ENCODE data around the gene SRP9.
"Not testable (repeated sequence)": the region's sequence is repeated elsewhere in the genome, so short reads cannot be mapped to it uniquely, and the experiment has no call there.

The SRP9 gene

DNA sequence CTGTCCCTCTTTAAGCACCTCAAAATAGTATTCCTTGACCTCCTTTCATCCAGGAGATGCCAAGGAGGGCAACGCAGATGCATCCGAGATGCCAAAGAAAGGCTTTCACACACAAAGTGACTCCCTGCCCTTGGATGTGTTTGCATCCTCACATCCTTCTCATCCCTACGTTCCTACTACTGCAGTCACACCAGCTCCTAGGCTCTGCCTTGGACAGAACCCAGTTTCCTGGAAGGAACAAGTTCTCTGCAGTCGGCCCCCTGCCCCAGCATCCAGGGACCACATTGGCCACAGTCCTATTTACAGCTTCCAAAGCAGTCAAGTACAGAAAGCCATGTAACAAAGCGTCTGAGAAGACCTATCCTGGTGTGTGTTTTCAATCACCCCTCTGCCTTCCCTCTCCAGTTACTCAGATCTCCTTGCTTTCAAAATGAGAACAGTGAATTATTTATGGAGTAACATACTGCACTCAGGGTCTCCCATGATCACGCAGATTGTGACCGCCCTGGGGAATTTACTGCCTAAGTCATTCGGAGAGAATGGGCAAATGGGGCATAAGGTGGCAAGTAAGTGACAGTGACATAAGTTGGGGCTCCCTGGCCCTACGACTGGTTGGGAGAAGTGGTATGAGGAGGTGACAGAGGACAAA lies 21.8 kb upstream of the SRP9 start:
- no peak for DNase-seq (ENCODE audit: low read depth in 1 of 2, low spot score in 1 of 2)

DNA sequence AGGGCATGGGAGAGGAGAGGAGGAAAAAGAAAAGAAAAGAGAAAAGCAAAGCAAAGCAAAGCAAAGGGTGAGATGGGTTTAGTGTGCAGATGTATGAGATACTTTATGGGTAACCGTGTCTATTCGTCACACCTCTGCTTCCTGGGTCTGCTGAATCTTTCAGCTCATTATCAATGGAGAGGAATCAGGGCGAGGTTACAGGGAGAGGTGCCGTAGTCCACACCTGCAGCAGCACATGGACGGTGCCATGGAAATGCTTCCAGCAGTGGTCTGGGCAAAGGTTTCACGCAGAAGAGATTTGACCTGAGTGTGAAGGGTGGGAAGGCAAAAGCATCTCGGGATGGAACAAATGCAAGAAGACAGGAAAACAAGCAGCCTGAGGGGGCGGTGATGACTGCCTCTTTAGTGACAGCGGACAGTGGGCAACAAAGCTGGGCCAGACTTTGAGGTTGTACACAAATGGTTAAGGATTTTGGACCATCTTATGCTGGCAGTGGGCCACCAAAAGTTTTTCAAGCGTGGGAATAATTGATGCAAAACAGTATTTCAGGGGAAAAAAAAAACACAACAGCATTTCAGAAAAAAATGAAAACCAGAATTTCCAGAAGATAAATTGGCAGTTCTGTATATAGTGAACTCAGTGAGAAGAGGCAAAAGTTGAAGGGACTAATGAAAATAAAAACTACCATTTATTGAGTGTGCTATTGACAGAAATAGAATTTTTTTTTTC lies 19.5 kb upstream of the SRP9 start:
- DNase-seq (ENCODE audit: low read depth in 1 of 2, low spot score in 1 of 2), result no peak

DNA sequence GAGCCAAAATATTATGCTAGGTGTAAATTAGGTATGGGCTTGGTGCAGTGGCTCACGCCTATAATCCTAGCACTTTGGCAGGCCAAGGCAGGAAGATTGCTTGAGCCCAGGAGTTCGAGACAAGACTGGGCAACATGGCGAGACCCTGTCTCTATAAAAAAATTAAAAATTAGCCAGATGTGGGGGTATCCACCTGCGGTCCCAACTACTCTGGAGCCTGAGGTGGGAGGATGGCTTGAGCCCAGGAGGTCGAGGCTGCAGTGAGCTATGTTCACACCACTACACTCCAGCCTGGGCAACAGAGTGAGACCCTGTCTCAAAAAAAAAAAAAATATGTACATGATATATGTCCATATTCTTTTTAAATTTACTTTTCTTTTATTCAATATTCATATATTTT lies 17.7 kb upstream of the SRP9 start:
- not testable (repeated sequence) for DNase-seq (ENCODE audit: low read depth in 1 of 2, low spot score in 1 of 2)

DNA sequence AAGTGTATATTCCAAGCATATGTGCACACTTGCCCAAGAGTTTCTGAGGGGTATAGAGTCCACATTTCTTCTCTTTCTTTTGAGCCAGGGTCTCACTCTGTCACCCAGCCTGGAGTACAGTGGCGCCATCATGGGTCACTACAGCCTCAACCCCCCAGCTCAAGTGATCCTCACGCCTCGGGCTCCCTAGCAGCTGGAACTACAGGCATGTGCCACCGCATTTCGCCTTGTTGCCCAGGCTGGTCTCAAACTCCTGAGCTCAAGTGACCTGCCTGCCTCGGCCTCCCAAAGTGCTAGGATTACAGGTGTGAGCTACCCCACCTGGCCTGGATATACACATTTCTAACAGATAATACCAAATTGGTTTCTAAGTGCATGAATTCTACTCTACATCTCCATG lies 17.1 kb upstream of the SRP9 start:
- DNase-seq (ENCODE audit: low read depth in 1 of 2, low spot score in 1 of 2), result no peak

DNA sequence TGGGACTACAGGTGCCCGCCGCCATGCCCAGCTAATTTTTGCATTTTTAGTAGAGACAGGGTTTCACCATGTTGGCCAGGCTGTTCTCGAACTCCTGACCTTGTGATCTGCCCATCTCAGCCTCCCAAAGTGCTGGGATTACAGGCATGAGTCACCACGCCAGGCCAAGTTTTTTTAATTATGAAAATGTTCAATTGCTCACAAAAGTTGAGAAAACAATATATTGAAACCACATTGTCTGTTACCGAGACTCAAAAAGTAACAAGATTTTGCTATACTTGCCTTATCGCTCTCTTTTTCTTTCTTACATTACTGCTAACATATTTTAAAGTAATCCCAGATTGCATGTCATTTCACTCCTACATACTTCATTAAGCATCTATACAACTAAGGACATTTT lies 16.2 kb upstream of the SRP9 start:
- DNase-seq (ENCODE audit: low read depth in 1 of 2, low spot score in 1 of 2), result not testable (repeated sequence)

DNA sequence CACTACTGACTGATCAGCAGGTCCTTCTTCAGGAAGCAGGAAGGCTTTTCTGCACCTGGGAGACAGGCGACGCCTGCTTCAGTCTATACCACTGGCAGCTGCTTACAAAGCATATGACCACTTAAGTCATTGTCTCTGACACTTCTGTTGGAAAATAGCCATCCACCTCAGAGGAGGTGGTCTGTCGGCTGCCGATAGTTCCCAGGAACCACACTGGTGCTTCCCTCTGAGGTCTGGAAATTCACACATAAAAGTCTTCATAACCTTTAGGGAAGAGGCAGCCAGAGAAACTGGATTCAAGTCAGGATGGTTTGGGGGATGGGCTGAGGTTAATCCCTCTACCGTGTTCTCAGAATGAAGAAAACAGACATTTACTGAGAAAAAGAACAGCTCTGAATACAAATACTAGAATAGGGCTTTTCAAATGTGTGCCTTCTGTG lies 15.6 kb upstream of the SRP9 start:
- DNase-seq (ENCODE audit: low read depth in 1 of 2, low spot score in 1 of 2), result no peak

- no peak for DNase-seq (ENCODE audit: low read depth in 1 of 2, low spot score in 1 of 2)
Observed at GRCh38 chr1:225762444-225762843, 15.2 kb upstream of the SRP9 start.

- no peak for DNase-seq (ENCODE audit: low read depth in 1 of 2, low spot score in 1 of 2)
Observed at GRCh38 chr1:225763716-225764548, 13.7 kb upstream of the SRP9 start.

GRCh38 chr1:225765982-225766674 lies 11.5 kb upstream of the SRP9 start:
- DNase-seq (ENCODE audit: low read depth in 1 of 2, low spot score in 1 of 2), result no peak

GRCh38 chr1:225766967-225767633 lies 10.5 kb upstream of the SRP9 start:
- no peak for DNase-seq (ENCODE audit: low read depth in 1 of 2, low spot score in 1 of 2)

DNA sequence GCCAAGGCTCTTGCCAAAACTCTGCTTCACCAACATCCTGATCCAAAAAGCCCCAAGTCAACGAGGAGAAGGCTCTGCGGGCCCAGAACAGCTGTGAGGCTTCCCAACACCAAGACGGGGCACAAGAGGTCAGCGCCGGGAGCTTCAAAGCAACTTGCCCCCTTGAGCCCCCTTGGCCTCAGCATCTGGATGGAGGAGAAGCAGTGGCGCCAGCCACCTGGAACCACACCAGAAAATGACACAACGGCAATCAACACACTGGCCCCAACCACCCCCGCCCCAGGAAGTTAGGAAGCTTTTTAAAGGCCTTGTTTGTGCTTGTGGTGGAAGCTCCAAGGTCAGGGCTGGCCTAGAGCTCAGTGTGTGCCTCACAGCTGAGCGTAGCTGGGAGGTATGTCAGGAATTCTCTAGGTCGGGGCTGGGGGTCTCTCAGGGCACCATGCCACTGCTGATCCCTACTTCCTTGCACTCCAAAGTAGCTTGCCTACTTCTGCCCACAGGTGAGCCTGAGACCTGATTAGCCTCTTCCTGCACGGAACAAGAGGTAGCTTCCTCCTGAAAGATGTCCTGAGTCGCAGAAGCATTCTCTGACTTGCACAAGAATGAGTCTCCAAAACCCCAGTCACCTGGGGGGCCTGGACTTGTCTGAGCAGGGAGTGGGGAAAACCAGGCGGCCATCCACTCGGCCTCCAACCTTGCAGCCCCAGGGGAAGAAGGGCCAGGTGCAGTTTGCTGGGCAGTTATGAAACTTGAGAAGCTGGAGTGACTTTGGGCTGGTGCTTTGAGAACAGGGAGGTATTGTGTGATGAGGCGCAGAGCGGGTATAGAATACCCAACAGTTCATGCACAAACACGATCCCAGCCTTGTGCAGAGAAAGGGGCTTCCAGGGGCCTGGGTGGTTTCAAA lies 9.7 kb upstream of the SRP9 start:
- no peak for DNase-seq (ENCODE audit: low read depth in 1 of 2, low spot score in 1 of 2)

- no peak for DNase-seq (ENCODE audit: low read depth in 1 of 2, low spot score in 1 of 2)
Observed at GRCh38 chr1:225768662-225769426, 8.8 kb upstream of the SRP9 start.

DNA sequence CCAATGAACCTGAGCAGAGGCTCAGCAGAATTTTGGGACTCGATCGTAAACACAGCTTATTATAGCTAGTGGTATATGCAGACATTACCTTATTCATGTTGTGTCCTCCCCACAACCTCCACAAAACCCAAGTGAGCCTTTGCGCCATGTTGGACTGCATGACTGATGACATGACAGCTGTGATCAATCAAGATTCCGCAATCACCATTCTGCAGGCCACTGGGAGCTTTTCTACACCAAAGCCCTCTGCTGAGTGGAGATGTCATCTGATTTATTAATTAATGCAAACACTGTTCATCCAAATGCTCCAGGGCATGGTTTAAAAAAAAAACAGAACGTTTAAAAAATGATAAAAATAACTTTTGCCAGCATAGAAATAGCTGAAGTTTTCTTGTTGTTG lies 7.9 kb upstream of the SRP9 start:
- no peak for DNase-seq (ENCODE audit: low read depth in 1 of 2, low spot score in 1 of 2)

DNA sequence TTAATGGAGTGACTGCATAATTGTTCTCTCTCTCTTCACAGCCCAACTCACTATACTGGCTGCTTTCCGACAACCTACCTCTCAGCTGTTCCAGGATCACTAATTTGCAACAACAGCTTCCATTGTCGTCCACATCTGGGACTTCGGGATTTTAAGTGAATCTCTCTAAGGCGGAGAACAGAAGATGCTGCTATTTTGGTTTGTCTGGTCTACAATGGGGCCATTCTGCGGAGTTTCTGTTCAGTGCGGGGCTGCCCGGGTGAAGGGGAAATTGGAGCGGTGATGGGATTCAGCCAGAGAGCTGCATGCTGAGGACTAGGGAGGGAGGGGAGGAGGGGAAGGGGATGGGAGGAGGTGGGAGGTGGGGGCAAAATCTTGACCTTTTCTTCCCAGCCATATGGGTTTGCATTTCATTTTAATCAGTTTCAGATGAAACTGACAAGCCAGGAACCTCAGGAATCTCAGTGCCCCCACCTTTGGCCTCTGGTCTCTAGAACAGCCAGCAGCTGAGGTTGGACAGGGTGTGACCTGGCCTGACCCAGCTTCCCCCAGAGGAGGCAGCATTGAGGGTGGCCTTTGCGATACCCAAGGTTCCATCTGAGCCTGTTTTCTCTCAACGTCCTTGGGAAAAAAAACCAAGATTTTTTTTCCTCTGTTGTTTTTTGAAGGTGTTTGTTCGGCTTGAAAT lies 6.9 kb upstream of the SRP9 start:
- no peak for DNase-seq (ENCODE audit: low read depth in 1 of 2, low spot score in 1 of 2)

DNA sequence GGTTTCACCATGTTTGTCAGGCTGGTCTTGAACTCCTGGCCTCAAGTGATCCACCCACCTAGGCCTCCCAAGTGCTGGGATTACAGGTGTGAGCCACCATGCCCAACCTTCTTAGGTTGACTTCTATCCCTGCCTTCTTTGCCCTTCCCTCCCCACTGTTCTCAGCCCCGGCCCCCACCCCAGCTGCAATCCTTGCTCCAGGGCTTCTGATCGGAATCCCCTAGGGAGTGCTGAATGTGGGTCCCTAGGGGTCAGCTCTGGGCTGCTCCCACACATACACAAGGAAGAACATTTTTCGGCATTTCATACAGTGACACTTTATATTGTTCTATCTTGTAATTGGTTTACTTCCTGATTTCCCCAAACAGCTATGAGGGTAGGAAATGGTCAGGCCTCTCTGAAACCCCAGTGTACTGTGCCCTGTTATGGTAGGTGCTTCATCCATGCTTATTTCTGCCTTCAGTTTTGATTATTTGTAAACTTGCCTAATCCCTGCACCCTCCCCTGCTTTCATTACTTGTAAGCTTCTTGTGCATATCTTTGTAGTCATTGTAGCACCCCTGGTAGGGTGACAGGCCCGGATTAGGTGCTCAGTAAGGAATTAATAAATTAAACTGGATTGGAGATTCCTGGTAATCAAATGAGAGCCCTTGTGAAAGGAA lies 5.8 kb upstream of the SRP9 start:
- DNase-seq (ENCODE audit: low read depth in 1 of 2, low spot score in 1 of 2), result no peak

- no peak for DNase-seq (ENCODE audit: low read depth in 1 of 2, low spot score in 1 of 2)
Observed at GRCh38 chr1:225772323-225772768, 5.3 kb upstream of the SRP9 start.

DNA sequence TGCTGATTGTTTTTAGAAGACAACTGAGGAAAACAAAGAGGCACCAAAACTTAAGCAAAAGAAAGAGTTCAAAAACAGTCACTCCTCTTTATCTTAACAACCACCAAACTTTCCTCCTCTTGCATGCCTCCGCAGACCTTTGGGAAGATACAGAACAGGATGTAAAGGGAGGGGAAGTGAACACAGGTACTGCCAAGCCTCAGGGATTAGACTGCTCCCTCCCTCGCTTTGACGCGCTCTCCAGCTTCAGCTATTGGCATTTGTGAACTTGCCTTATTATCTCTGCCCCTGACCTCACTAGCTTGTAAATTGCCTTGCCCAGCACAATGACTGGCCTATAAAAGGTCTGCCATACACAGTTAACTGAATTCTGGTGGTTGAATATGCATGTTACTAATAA lies 4.8 kb upstream of the SRP9 start:
- DNase-seq (ENCODE audit: low read depth in 1 of 2, low spot score in 1 of 2), result no peak
